Osteocyte (in vitro differentiated cells): ENCODE measurements around the gene EEF1E1. TPM values are rescaled to one million over a fixed set of nuclear protein-coding genes. Genes with fewer than 3 reads are reported as not detected.

ENCODE experiments used
- DNase-seq: peaks from one replicate; pipeline ENCODE4 v3.0.0; 2021; ENCODE audit warnings: mixed read lengths; ENCODE audit not compliant: unreplicated experiment; ENCODE audit errors: extremely low spot score
- H3K27ac Mint-ChIP-seq: one replicate; pipeline ENCODE4 v1.8.0; 2021; ENCODE audit warnings: mild to moderate bottlenecking, mixed read lengths; ENCODE audit not compliant: unreplicated experiment
- H3K27me3 Mint-ChIP-seq: one replicate; pipeline ENCODE4 v1.8.0; 2021; ENCODE audit warnings: mixed read lengths; ENCODE audit not compliant: unreplicated experiment
- H3K36me3 Mint-ChIP-seq: one replicate; pipeline ENCODE4 v1.8.0; 2021; ENCODE audit warnings: mixed read lengths; ENCODE audit not compliant: unreplicated experiment
- H3K4me1 Mint-ChIP-seq: one replicate; pipeline ENCODE4 v1.8.0; 2021; ENCODE audit warnings: mixed read lengths; ENCODE audit not compliant: unreplicated experiment
- H3K4me3 Mint-ChIP-seq: one replicate; pipeline ENCODE4 v1.8.0; 2021; ENCODE audit warnings: mild to moderate bottlenecking, moderate library complexity, mixed read lengths; ENCODE audit not compliant: unreplicated experiment
- H3K9me3 Mint-ChIP-seq: one replicate; pipeline ENCODE4 v1.8.0; 2021; ENCODE audit warnings: mixed read lengths; ENCODE audit not compliant: unreplicated experiment
- total RNA-seq: library from RNA; stranded (reverse); gene quantifications from 2 replicates; pipeline ENCODE4 v1.2.1, GENCODE V29; 2021
- TF ChIP-seq, protein P1 (sequence below): fragments of 200-600 bp; sonication (generic); IDR thresholded peaks from 2 replicates; pipeline ENCODE4 v1.5.0; 2021; ENCODE audit warnings: antibody characterized with exemption, mild to moderate bottlenecking, moderate library complexity

The EEF1E1 gene
- total RNA-seq, 1 donor from 2014 or later: 24.5 TPM

DNA sequence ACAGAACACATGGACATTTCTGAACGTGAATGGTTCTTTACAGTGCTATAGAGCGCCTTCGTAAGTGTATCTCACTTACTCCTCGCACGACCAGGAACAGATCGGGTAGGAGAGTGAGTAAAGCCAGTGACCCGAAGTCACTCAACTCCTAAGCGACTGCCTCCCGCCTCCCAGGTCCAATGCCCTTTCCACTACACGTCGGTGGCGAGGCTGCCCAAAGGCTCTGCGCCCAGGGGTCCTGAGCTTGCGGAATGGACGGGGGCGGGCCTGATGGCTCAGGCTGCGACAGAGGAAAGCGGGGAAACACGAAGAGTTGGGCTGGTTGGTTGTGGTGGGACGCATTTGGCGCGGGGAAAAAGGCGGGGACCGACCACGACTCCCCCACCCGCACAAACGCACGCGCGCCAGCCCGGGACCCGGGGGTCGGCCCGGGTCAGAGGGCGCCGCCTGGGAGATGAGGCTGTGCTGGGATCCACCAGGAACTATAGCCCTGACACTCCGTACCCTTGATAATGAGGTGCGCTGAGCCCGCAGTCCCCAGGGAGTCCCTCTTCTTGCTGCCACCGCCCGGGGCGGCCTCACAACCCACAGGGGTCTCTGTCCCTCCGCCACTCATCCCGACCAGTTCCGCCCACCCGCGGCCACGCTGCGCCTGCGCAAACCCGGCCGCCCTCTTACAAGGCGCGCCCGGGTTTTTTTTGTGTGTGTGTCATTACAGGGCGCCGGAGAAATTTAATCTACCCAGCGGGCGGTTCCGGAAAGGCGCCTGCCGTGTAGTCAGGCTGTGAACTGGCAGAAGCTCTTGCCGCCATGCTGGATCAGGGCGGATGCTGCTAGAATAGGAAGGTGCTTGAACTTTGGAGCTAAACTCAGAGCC is 38.3 kb downstream of the EEF1E1 start, which contains the start of gene BLOC1S5:
Gene BLOC1S5, minus strand, starts transcription at position 629 of the 877 bp plus-strand sequence. Its CDS starts 13 bp downstream, at position 616.
- peak within 1 kb of the TSS; percentile 91 for H3K27ac Mint-ChIP-seq
- DNase-seq: peak; percentile 99
- TF ChIP-seq, protein P1, sequence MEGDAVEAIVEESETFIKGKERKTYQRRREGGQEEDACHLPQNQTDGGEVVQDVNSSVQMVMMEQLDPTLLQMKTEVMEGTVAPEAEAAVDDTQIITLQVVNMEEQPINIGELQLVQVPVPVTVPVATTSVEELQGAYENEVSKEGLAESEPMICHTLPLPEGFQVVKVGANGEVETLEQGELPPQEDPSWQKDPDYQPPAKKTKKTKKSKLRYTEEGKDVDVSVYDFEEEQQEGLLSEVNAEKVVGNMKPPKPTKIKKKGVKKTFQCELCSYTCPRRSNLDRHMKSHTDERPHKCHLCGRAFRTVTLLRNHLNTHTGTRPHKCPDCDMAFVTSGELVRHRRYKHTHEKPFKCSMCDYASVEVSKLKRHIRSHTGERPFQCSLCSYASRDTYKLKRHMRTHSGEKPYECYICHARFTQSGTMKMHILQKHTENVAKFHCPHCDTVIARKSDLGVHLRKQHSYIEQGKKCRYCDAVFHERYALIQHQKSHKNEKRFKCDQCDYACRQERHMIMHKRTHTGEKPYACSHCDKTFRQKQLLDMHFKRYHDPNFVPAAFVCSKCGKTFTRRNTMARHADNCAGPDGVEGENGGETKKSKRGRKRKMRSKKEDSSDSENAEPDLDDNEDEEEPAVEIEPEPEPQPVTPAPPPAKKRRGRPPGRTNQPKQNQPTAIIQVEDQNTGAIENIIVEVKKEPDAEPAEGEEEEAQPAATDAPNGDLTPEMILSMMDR: no peak

DNA sequence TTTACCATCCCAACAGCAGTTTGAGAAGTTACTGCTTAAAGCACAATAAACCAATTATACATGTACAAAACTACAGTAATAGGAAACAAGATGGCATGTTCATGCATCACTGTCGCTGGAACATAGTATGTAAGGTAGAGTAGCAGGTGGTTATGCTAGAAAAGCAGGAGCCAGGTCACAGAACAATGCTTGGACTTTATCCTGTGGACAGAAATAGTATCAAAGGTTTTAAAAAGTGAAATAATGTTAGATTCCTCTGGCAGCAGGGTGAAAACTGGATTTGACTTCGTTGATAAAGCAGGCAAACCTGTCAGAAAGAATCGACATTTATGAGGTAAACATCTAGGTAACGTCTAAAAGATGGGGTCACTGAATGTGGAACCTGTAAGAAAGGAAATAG is 40.6 kb downstream of the EEF1E1 start:
- Mint-ChIP-seq H3K4me1 (peaks cover 16% of the 10 kb centered on the region), H3K36me3 (peaks cover 2% of the 10 kb centered on the region), H3K27me3 (no peaks in the 10 kb centered on the region), H3K4me3 (no peak overlapping the region), H3K27ac (no peak overlapping the region), H3K9me3 (no peaks in the 10 kb centered on the region)
- DNase-seq: no peak
- TF ChIP-seq, protein P1: no peak

More for the DNA sequence above, 38.3 kb downstream of the EEF1E1 start, which contains the start of gene BLOC1S5:
- Mint-ChIP-seq H3K9me3 (no peaks in the 10 kb centered on the region), H3K27me3 (no peaks in the 10 kb centered on the region), H3K36me3 (no peaks in the 10 kb centered on the region), H3K4me3 (peak within 1 kb of the TSS; percentile 87), H3K4me1 (peaks cover 14% of the 10 kb centered on the region)

DNA sequence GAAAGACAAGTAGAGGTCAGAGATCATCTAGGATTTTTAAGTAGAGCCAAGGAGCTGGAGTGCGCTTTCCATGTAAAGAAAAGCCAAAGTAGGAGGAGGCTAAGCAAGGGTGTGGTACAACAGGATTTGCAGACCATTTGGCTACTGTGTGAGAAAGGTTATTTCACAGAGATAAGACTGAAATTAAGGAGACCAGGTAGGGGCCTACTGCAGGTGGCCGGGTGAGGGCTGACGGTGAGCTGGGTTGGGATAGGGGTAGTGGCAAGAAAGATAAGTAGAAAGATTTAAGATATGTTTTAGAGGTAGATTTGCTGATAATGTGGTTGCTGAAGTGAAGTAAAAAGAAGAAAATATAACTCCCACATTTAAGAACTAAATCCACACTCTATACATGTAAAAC is 42.0 kb downstream of the EEF1E1 start:
- Mint-ChIP-seq H3K27me3 (no peaks in the 10 kb centered on the region), H3K36me3 (peaks cover 2% of the 10 kb centered on the region), H3K4me1 (peaks cover 16% of the 10 kb centered on the region), H3K27ac (no peak overlapping the region), H3K4me3 (no peak overlapping the region), H3K9me3 (no peaks in the 10 kb centered on the region)
- TF ChIP-seq, protein P1: no peak
- no peak for DNase-seq

DNA sequence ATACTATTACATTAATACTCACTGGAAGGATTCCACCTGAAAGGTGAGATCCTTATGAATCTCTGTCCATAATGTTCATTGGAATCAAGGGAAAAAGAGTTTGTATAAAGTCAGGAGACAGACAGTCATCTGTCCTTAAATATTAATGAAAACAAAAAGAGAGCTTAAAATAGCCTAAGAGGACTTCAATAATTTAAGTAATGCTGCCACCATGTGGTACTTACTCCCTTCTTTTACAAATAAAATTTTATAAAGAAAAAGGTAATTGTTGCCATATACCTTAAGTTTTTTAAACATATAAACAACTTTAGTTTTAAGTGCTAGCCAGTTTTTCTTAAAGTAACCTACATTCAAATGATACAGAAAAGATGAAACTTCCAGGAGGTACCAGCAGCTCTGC is 43.2 kb downstream of the EEF1E1 start:
- H3K4me1 Mint-ChIP-seq: peaks cover 9% of the 10 kb centered on the region
- no peaks in the 10 kb centered on the region for H3K9me3 Mint-ChIP-seq
- TF ChIP-seq, protein P1: peak; percentile 63
- no peak for DNase-seq
- H3K36me3 Mint-ChIP-seq: peaks cover 2% of the 10 kb centered on the region
- H3K4me3 Mint-ChIP-seq: no peak overlapping the region
- H3K27me3 Mint-ChIP-seq: no peaks in the 10 kb centered on the region
- no peak overlapping the region for H3K27ac Mint-ChIP-seq

DNA sequence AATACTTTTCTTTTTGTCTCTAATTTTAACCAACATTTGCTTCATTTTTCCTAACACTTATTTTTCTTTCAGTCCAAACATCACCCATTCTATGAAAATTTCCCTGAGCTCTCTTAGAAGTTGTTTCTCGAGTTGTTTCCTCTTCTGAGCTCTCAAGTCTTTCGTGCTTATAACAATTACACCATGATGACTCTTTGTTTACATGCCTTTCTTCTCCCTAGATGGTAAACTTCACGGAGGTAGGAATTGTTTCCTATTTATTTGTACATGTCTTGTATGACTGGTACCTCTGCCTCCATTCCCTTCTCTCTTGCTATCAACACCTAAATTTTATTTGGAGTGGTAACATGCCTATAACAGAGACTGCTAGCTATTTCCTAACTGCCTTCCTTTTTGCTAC is 44.6 kb downstream of the EEF1E1 start:
- H3K9me3 Mint-ChIP-seq: no peaks in the 10 kb centered on the region
- peaks cover 2% of the 10 kb centered on the region for H3K36me3 Mint-ChIP-seq
- no peaks in the 10 kb centered on the region for H3K27me3 Mint-ChIP-seq
- no peak overlapping the region for H3K4me3 Mint-ChIP-seq
- TF ChIP-seq, protein P1: no peak
- DNase-seq: no peak
- no peak overlapping the region for H3K27ac Mint-ChIP-seq
- H3K4me1 Mint-ChIP-seq: peaks cover 4% of the 10 kb centered on the region
